ENCODE measurements around the gene SYDE2. TPM values are rescaled to one million over a fixed set of nuclear protein-coding genes. Genes with fewer than 3 reads are reported as not detected.

The SYDE2 gene
- total RNA-seq, 1 donor from 2014 or later, result 13.1 TPM

DNA sequence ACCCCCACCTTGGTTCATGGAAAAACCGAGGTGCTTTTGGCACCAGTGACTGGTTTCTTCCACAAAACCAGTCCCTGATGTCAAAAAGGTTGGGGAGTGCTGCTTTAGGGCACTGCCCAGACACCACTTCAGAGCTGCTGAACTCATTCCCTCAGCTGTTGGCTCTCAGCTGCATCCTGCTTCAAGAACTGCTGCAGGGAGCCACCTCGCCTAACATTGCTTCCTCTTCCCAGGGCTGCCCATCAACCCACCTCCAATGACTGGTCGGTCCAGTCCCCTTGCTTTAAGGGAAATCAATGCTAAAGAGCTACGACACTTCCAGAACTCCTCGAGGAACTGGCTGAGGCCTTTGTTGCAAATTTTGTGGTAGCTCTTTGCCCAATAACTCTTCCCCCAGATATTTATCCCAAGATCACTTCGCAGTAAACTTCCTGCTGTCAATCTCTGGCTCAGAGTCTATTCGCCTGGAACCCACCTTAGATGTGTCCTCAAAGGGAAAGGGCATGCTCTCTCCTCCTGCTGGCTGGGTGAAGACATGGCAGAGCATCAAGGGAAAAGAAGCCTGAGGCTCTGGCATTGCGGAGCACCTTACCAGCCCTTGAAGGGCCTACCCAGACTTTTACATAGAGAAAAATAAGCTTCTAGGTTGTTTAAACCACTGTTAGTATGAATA lies 29.6 kb upstream of the SYDE2 start:
- Mint-ChIP-seq H3K27ac (ENCODE audit: unreplicated experiment) (no peak overlapping the region), H3K4me3 (ENCODE audit: unreplicated experiment) (no peak overlapping the region)

DNA sequence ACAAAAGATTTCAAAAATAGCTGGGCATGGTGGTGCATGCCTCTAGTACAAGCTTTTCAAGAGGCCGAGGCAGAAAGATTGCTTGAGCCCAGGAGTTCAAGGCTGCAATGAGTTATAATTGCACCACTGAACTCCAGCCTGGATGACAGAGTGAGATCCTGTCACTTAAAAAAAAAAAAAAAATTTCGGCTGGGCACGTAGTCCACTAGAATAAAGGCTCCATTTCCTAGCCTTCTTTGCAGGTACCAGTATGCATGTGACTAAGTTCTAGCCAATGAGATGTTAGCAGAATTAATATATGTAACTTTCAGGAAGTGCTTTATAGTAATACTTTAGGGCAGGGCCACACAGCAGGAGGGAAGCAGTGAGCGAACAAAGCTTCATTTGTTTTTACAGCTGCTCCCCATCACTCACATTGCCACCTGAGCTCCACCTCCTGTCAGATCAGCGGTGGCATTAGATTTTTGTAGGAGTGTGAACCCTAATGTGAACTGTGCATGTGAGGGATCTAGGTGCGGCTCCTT lies 28.8 kb upstream of the SYDE2 start:
- DNase-seq (ENCODE audit: low spot score), result no peak
- H3K9me3 Mint-ChIP-seq (ENCODE audit: low read depth), result no peaks in the 10 kb centered on the region
- no peaks in the 10 kb centered on the region for H3K27me3 Mint-ChIP-seq (ENCODE audit: low read depth)
- H3K27ac Mint-ChIP-seq (ENCODE audit: unreplicated experiment), result no peak overlapping the region
- H3K4me3 Mint-ChIP-seq (ENCODE audit: unreplicated experiment), result no peak overlapping the region
- TF ChIP-seq, protein P1, sequence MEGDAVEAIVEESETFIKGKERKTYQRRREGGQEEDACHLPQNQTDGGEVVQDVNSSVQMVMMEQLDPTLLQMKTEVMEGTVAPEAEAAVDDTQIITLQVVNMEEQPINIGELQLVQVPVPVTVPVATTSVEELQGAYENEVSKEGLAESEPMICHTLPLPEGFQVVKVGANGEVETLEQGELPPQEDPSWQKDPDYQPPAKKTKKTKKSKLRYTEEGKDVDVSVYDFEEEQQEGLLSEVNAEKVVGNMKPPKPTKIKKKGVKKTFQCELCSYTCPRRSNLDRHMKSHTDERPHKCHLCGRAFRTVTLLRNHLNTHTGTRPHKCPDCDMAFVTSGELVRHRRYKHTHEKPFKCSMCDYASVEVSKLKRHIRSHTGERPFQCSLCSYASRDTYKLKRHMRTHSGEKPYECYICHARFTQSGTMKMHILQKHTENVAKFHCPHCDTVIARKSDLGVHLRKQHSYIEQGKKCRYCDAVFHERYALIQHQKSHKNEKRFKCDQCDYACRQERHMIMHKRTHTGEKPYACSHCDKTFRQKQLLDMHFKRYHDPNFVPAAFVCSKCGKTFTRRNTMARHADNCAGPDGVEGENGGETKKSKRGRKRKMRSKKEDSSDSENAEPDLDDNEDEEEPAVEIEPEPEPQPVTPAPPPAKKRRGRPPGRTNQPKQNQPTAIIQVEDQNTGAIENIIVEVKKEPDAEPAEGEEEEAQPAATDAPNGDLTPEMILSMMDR (IDR thresholded peaks at IDR 0.05), result no peak
- H3K36me3 Mint-ChIP-seq (ENCODE audit: low read depth), result no peaks in the 10 kb centered on the region
- H3K4me1 Mint-ChIP-seq (ENCODE audit: low read depth), result peaks cover 17% of the 10 kb centered on the region

More for the DNA sequence above, 29.6 kb upstream of the SYDE2 start:
- Mint-ChIP-seq H3K36me3 (ENCODE audit: low read depth) (no peaks in the 10 kb centered on the region), H3K9me3 (ENCODE audit: low read depth) (no peaks in the 10 kb centered on the region), H3K4me1 (ENCODE audit: low read depth) (peaks cover 9% of the 10 kb centered on the region), H3K27me3 (ENCODE audit: low read depth) (no peaks in the 10 kb centered on the region)
- no peak for DNase-seq (ENCODE audit: low spot score)
- TF ChIP-seq, protein P1 (IDR thresholded peaks at IDR 0.05), result peak; percentile 47

DNA sequence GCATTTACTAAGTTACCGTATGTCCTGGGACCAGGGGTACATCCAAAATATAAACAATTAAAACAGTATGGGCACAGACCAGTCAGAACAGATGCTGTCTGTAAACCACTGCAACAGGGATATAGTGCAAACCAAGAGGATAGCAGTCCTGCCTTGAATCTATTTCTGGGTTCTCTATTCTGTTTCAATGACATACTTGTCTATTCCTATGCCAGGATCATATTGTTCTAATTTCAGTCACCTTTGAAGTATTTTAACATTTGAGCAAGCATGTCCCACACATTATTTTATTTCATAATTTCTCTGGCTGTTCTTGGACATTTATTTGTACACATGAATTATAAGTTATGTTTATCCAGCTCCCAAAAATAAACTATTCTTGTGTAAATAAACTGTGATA lies 28.2 kb upstream of the SYDE2 start:
- Mint-ChIP-seq H3K9me3 (ENCODE audit: low read depth) (no peaks in the 10 kb centered on the region), H3K36me3 (ENCODE audit: low read depth) (no peaks in the 10 kb centered on the region), H3K4me3 (ENCODE audit: unreplicated experiment) (no peak overlapping the region), H3K4me1 (ENCODE audit: low read depth) (peaks cover 23% of the 10 kb centered on the region), H3K27ac (ENCODE audit: unreplicated experiment) (no peak overlapping the region), H3K27me3 (ENCODE audit: low read depth) (no peaks in the 10 kb centered on the region)
- no peak for DNase-seq (ENCODE audit: low spot score)
- TF ChIP-seq, protein P1 (IDR thresholded peaks at IDR 0.05), result no peak

DNA sequence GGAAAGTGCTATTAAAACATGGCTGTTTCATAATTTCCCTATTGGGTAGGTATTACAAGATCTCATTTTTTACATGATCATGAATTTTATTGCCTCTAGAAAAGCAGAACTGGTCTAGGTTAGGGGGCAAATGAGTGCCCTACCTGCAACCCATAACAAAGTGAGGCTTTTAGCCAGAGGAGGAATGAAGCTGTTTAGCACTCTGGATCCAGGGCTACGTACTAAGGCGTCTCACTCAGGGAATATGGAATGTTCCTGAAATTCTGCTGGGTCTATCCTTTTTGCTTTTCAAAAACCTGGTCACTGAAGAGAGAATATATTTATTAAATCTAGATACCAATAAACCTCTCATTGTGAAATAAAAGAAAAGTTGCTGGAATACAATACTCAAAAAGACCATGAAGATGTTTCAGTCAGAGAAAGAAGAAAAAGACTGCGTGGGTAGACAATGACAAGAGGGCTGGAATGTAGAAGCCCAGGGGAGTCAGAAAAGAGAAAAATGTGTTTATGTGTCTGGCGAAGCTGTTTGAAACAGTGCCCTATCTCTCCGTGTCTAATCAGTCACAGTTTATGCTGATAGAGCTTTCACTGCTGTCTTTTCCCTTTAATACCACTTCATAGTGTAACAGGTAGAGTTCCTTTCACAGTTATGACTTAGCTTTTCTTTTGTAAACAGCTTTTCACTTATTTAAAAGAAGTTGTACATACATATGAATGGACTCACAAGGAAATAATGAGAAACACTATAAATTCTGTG lies 25.0 kb upstream of the SYDE2 start:
- Mint-ChIP-seq H3K9me3 (ENCODE audit: low read depth) (no peaks in the 10 kb centered on the region), H3K27me3 (ENCODE audit: low read depth) (no peaks in the 10 kb centered on the region), H3K36me3 (ENCODE audit: low read depth) (no peaks in the 10 kb centered on the region), H3K4me3 (ENCODE audit: unreplicated experiment) (no peak overlapping the region), H3K27ac (ENCODE audit: unreplicated experiment) (peak overlapping the region; percentile 23), H3K4me1 (ENCODE audit: low read depth) (peaks cover 30% of the 10 kb centered on the region)
- TF ChIP-seq, protein P1 (IDR thresholded peaks at IDR 0.05), result no peak
- no peak for DNase-seq (ENCODE audit: low spot score)

DNA sequence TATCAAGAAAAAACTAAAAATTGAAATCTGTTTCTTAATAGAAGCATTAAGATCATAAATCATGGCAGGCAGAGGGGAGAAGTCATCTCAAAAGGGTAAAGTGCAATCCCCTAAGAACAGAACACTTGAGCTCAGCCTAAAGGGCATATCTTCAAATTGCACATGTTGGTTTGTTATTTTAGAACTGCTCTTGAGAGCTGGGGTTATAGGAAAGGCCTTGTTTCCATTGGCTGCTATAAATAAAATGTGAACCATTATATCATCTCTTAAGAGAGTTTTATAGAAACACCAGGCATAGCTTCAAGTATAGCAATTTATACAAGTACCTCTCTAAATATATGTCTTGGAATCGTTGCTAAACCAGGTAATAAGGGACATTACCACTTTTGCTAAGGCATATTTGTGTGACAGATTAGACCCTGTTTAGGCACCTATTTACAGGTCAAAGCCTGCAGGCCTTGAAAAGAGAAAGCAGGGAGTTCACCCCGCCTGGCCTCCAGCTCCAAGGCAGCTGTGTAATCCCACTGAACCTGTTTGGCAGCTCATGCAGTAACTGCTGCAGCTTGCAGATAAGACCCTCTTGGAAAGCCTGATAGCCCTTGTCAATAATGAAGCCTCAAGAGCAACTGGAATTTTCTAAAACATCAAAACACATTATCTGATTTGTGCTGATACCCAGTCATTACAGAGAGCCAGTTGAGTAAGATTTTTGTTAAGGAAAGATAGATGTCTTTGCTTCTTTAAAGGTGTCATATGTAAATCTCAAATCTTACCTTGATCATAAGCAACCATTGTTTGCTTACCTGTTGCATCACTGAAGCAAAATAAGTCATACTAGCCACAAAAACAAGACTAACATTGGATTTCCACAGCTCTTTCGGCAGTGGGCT lies 24.2 kb upstream of the SYDE2 start:
- Mint-ChIP-seq H3K36me3 (ENCODE audit: low read depth) (no peaks in the 10 kb centered on the region), H3K27me3 (ENCODE audit: low read depth) (no peaks in the 10 kb centered on the region), H3K27ac (ENCODE audit: unreplicated experiment) (no peak overlapping the region), H3K4me1 (ENCODE audit: low read depth) (peaks cover 38% of the 10 kb centered on the region), H3K4me3 (ENCODE audit: unreplicated experiment) (no peak overlapping the region), H3K9me3 (ENCODE audit: low read depth) (no peaks in the 10 kb centered on the region)
- TF ChIP-seq, protein P1 (IDR thresholded peaks at IDR 0.05), result no peak
- no peak for DNase-seq (ENCODE audit: low spot score)

Data from chondrocyte (in vitro differentiated cells).